H1 (cell line): Measurements from ENCODE around the gene HOMER1. TPM values are rescaled to one million over a fixed set of nuclear protein-coding genes. Genes with fewer than 3 reads are reported as not detected.
A peak's percentile ranks its signal among the peaks of the same experiment; 100 is the strongest.

Experiments
- CTCF ChIA-PET: fragments of 300-600 bp; sonication (Branson Sonifier 250); formaldehyde crosslinking; loops from one replicate; lab custom pipeline; 2021; ENCODE audit not compliant: partially characterized antibody; lab: Charles Lee
- POLR2A ChIA-PET: fragments of 300-600 bp; sonication (Branson Sonifier 250); formaldehyde crosslinking; loops from one replicate; lab custom pipeline; 2021; ENCODE audit warnings: inconsistent platforms; ENCODE audit not compliant: partially characterized antibody; lab: Charles Lee
- DNase-seq, 2 experiments: peaks; one replicate each; pipeline versions ENCODE4 v3.0.0 to v3.0.0-alpha.2; 2010 to 2022; ENCODE audit warnings: low spot score in 2 of 2, low read depth in 1 of 2, mixed read lengths in 1 of 2
- FAIRE-seq: peaks from 2 replicates; lab custom pipeline; 2011; peaks lifted over from hg19 to GRCh38; lab: Jason Lieb, UNC
- H2AFZ ChIP-seq: 2 replicates; pipeline ENCODE4 v1.8.1; 2012; ENCODE audit warnings: low read length, inconsistent platforms
- H2AK5ac ChIP-seq: 2 replicates; pipeline ENCODE4 v1.6.1; 2013; ENCODE audit warnings: low read depth, low read length
- H2BK120ac ChIP-seq: replicated peaks from 2 replicates; pipeline ENCODE3; 2013; ENCODE audit warnings: low read depth, low read length, inconsistent platforms
- H2BK12ac ChIP-seq: 2 replicates; pipeline ENCODE4 v1.6.1; 2013; ENCODE audit warnings: low read depth, low read length
- H2BK15ac ChIP-seq: 2 replicates; pipeline ENCODE4 v1.6.1; 2013; ENCODE audit warnings: low read length
- H2BK20ac ChIP-seq: 2 replicates; pipeline ENCODE4 v1.6.1; 2013; ENCODE audit warnings: low read length
- H2BK5ac ChIP-seq: 2 replicates; pipeline ENCODE4 v1.6.1; 2013; ENCODE audit warnings: low read depth, low read length
- H3K14ac ChIP-seq: 2 replicates; pipeline ENCODE4 v1.6.1; 2013; ENCODE audit warnings: inconsistent platforms; ENCODE audit not compliant: insufficient read length
- H3K18ac ChIP-seq: 2 replicates; pipeline ENCODE4 v1.6.1; 2013; ENCODE audit warnings: low read length; ENCODE audit errors: extremely low read depth
- H3K23ac ChIP-seq: 2 replicates; pipeline ENCODE4 v1.6.1; 2013; ENCODE audit warnings: inconsistent platforms; ENCODE audit not compliant: insufficient read length
- H3K23me2 ChIP-seq: 2 replicates; pipeline ENCODE4 v1.6.1; 2013; ENCODE audit warnings: low read depth, low read length
- H3K27ac ChIP-seq: 2 replicates; pipeline ENCODE4 v1.6.1; 2011; ENCODE audit warnings: low read depth, low read length, inconsistent platforms
- H3K27me3 ChIP-seq, 4 experiments: replicated peaks in 1 of 4; 1 replicate in 1 of 4; 2 replicates in 3 of 4; pipeline versions ENCODE4 v1.6.1 to v1.8.1; 2011 to 2013; ENCODE audit warnings: low read length in 3 of 4, mild to moderate bottlenecking in 3 of 4, inconsistent platforms in 2 of 4, mixed read lengths in 2 of 4, moderate library complexity in 1 of 4; ENCODE audit not compliant: control insufficient read depth in 3 of 4, insufficient read depth in 3 of 4; ENCODE audit errors: extremely low read depth in 1 of 4
- H3K36me3 ChIP-seq, 4 experiments: 2 replicates each; pipeline versions ENCODE4 v1.6.1 to v1.8.1; 2011 to 2013; ENCODE audit warnings: mild to moderate bottlenecking in 4 of 4, low read length in 3 of 4, moderate library complexity in 2 of 4, control low read depth in 1 of 4, inconsistent platforms in 1 of 4; ENCODE audit not compliant: insufficient read depth in 4 of 4, control insufficient read depth in 2 of 4
- H3K4ac ChIP-seq: replicated peaks from 2 replicates; pipeline ENCODE3; 2013; ENCODE audit warnings: low read length, low read depth, mixed read lengths, inconsistent platforms; ENCODE audit not compliant: insufficient read length
- H3K4me1 ChIP-seq, 4 experiments: replicated peaks in 1 of 4; 1 replicate in 1 of 4; 2 replicates in 3 of 4; pipeline versions ENCODE4 v1.6.1 to v1.8.1; 2011 to 2013; ENCODE audit warnings: low read length in 3 of 4, inconsistent platforms in 2 of 4, mixed read lengths in 1 of 4; ENCODE audit not compliant: insufficient read depth in 4 of 4, control insufficient read depth in 3 of 4
- H3K4me2 ChIP-seq, 2 experiments: 2 replicates each; pipeline versions ENCODE4 v1.6.1 to v1.8.1; 2011 to 2013; ENCODE audit warnings: low read depth in 2 of 2, low read length in 2 of 2, control low read depth in 1 of 2, inconsistent platforms in 1 of 2, mild to moderate bottlenecking in 1 of 2; ENCODE audit not compliant: insufficient read depth in 1 of 2
- H3K4me3 ChIP-seq, 4 experiments: fragments of 200-600, 300-600 bp in 1 of 4; sonication (generic), shearing (Covaris generic), sonication (Bioruptor Twin) in 1 of 4; 2 replicates each; pipeline versions ENCODE4 v1.5.1 to v1.8.1; 2011 to 2016; ENCODE audit warnings: low read length in 4 of 4, low read depth in 3 of 4, control low read depth in 2 of 4, inconsistent platforms in 2 of 4, mild to moderate bottlenecking in 2 of 4, mixed read lengths in 1 of 4, moderate library complexity in 1 of 4; ENCODE audit not compliant: insufficient read depth in 2 of 4; ENCODE audit errors: extremely low read depth in 1 of 4
- H3K56ac ChIP-seq: replicated peaks from 2 replicates; pipeline ENCODE3; 2013; ENCODE audit warnings: low read depth, mild to moderate bottlenecking, mixed read lengths, low read length, inconsistent platforms; ENCODE audit not compliant: insufficient read length
- H3K79me1 ChIP-seq: 2 replicates; pipeline ENCODE4 v1.6.1; 2013; ENCODE audit warnings: low read depth, low read length, control low read depth
- H3K79me2 ChIP-seq, 2 experiments: 2 replicates each; pipeline versions ENCODE4 v1.6.1 to v1.8.1; 2012 to 2013; ENCODE audit warnings: low read length in 2 of 2, mild to moderate bottlenecking in 2 of 2, inconsistent platforms in 1 of 2; ENCODE audit not compliant: insufficient read depth in 2 of 2, control insufficient read depth in 1 of 2
- H3K9ac ChIP-seq, 4 experiments: replicated peaks in 1 of 4; 1 replicate in 1 of 4; 2 replicates in 3 of 4; pipeline versions ENCODE4 v1.6.1 to v1.8.1; 2011 to 2013; ENCODE audit warnings: low read depth in 3 of 4, low read length in 3 of 4, control low read depth in 2 of 4, mild to moderate bottlenecking in 2 of 4, moderate library complexity in 2 of 4, inconsistent platforms in 1 of 4; ENCODE audit errors: extremely low read depth in 1 of 4
- H3K9me3 ChIP-seq, 2 experiments: 2 replicates each; pipeline versions ENCODE4 v1.6.1 to v1.8.1; 2012 to 2013; ENCODE audit warnings: mild to moderate bottlenecking in 2 of 2, moderate library complexity in 2 of 2, control low read depth in 1 of 2, inconsistent platforms in 1 of 2, low read depth in 1 of 2, low read length in 1 of 2, mixed read lengths in 1 of 2; ENCODE audit not compliant: insufficient read depth in 2 of 2
- H4K20me1 ChIP-seq, 2 experiments: replicated peaks in 1 of 2; 2 replicates each; pipeline versions ENCODE3 to v1.8.1; 2011 to 2013; ENCODE audit warnings: inconsistent platforms in 2 of 2, low read length in 2 of 2, mild to moderate bottlenecking in 1 of 2; ENCODE audit not compliant: insufficient read depth in 2 of 2, control insufficient read depth in 1 of 2
- H4K5ac ChIP-seq: 2 replicates; pipeline ENCODE4 v1.6.1; 2013; ENCODE audit warnings: low read length, low read depth, mixed read lengths, inconsistent platforms; ENCODE audit not compliant: insufficient read length
- H4K8ac ChIP-seq: 2 replicates; pipeline ENCODE4 v1.8.0; 2013; ENCODE audit warnings: mild to moderate bottlenecking, moderate library complexity, low read length, inconsistent platforms; ENCODE audit not compliant: insufficient read depth; ENCODE audit errors: extremely low read depth
- H4K91ac ChIP-seq: replicated peaks from 2 replicates; pipeline ENCODE3; 2013; ENCODE audit warnings: low read length, mixed read lengths, inconsistent platforms; ENCODE audit not compliant: insufficient read length
- HDAC6 ChIP-seq: IDR thresholded peaks from one replicate; pipeline ENCODE4 v1.7.1; 2012; ENCODE audit warnings: low read depth, mild to moderate bottlenecking, inconsistent platforms, low read length, moderate library complexity
- RAD21 ChIP-seq, 2 experiments: IDR thresholded peaks in 1 of 2; conservative IDR thresholded peaks in 1 of 2; 2 replicates each; pipeline ENCODE4 v1.6.1; 2011; ENCODE audit warnings: low read depth in 2 of 2, low read length in 2 of 2, improper control_type of control experiment in 1 of 2, inconsistent platforms in 1 of 2, mild to moderate bottlenecking in 1 of 2, moderate library complexity in 1 of 2
- YY1 ChIP-seq: IDR thresholded peaks from 2 replicates; pipeline ENCODE4 v1.6.1; 2011; ENCODE audit warnings: low read depth, mild to moderate bottlenecking, low read length
- WGBS, 2 experiments: shearing (Covaris generic) in 1 of 2; methylation state at CpG; one replicate each; pipeline versions ENCODE4 v1.1.6 to v1.1.7; 2013 to 2015; ENCODE audit warnings: low lambda C conversion rate in 2 of 2, mixed read lengths in 2 of 2, inconsistent platforms in 1 of 2, low coverage in 1 of 2, missing lambda C conversion rate in 1 of 2; ENCODE audit not compliant: insufficient replicate concordance in 2 of 2, insufficient coverage in 1 of 2, insufficient read length in 1 of 2; ENCODE audit errors: extremely low coverage in 1 of 2, missing lambda C conversion rate in 1 of 2; 5-methylcytosine and 5-hydroxymethylcytosine counted together
- polyA plus RNA-seq, 7 experiments: library from polyadenylated mRNA; depleted of rRNA in 3 of 7; stranded (reverse) in 5 of 7; unstranded in 2 of 7; fragments of >200 nt in 5 of 7; fragments of 200-250 nt in 2 of 7; gene quantifications; 1 replicate in 5 of 7; 2 replicates in 1 of 7; 4 replicates in 1 of 7; pipeline versions ENCODE4 v1.2.1 to v1.2.3, GENCODE V29; 2011 to 2013; ENCODE audit warnings: missing spikeins in 2 of 7, mixed read lengths in 2 of 7
- total RNA-seq: library from RNA; stranded (reverse); fragmentation: NEBNext Ultra II Directional; extraction: Animal tissue kit (Norgen Biotek cat#: 25700); gene quantifications from 2 replicates; pipeline ENCODE4 v1.2.1, GENCODE V29; 2021
- TF ChIP-seq, protein P1 (sequence below), 3 experiments: IDR thresholded peaks; 1 replicate in 2 of 3; 2 replicates in 1 of 3; pipeline versions ENCODE4 v1.5.1 to v1.6.1; 2011; ENCODE audit warnings: low read length in 3 of 3, mild to moderate bottlenecking in 3 of 3, inconsistent platforms in 2 of 3, low read depth in 1 of 3, moderate library complexity in 1 of 3; ENCODE audit not compliant: insufficient read depth in 1 of 3; ENCODE audit errors: control extremely low read depth in 1 of 3
- TF ChIP-seq, protein P2 (sequence below): IDR thresholded peaks from 2 replicates; pipeline ENCODE4 v1.6.1; 2011; ENCODE audit warnings: low read length, improper control_type of control experiment

HOMER1 gene
- total and polyA plus RNA-seq, 2 of the 8 experiments (the other 6 are each of a cell fraction or from before 2014, with no cell fraction given), result 6.4 to 57.9 TPM

DNA sequence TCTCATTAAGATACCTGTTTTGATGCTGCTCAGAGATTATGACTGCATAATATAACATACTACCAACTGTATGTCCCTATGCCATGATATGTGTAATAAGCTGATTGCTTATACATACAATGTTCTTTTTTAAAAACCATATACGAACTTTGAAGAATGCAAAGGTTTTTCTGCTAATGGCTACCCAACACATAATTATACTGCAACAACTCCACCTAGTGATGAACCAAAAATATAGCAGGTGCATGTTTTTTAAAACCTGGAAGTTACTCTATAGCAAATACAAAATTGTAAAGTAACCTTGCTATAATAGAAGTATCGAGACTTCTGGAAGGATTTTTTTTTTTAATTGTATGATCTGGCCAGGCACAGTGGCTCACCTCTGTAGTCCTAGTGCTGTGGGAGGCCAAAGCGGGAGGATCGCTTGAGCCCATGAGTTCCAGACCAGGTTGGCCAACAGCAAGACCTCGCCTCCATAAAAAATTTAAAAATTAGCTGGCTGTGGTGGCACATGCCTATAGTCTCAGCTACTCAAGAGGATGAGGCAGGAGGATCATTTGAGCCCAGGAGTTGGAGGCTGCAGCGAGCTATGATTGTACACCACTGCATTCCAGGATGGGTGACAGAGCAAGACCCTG, 49.1 kb downstream of the HOMER1 start:
- Histone ChIP-seq H4K8ac (no peak overlapping the region), H3K4ac (no peak overlapping the region), H3K9ac (no peak overlapping the region), H3K4me3 (no peak overlapping the region), H2BK12ac (no peak overlapping the region), H3K79me1 (peaks cover 2% of the 10 kb centered on the region; the same call in 1 of the 2 replicates), H4K5ac (no peak overlapping the region), H3K27me3 (no peaks in the 10 kb centered on the region), H3K79me2 (peaks cover 2 to 87% of the 10 kb centered on the region in 2 experiments), H3K9me3 (no peaks in the 10 kb centered on the region), H4K20me1 (no peaks in the 10 kb centered on the region), H3K27ac (no peak overlapping the region), H3K14ac (no peak overlapping the region), H3K36me3 (no peaks in the 10 kb centered on the region), H2BK15ac (no peak overlapping the region), H2BK20ac (no peak overlapping the region), H3K56ac (no peak overlapping the region), H2AFZ (no peak overlapping the region), H2BK5ac (no peak overlapping the region), H3K4me2 (no peak overlapping the region), H3K23ac (no peak overlapping the region), H3K23me2 (no peaks in the 10 kb centered on the region; the same call in 1 of the 2 replicates), H2AK5ac (no peak overlapping the region), H4K91ac (no peak overlapping the region), H2BK120ac (no peak overlapping the region), H3K4me1 (peaks cover 0 to 7% (median 2%) of the 10 kb centered on the region in 4 experiments; a peak in 4 of 7 replicates), H3K18ac (no peak overlapping the region)
- WGBS, 2 experiments, result 90% methylated on average over 6 of the region's 6 CpGs; no CpG with 5 or more reads in 1 of the 2 experiments
- DNase-seq (no peak), FAIRE-seq (peak; percentile 84)
- ChIA-PET CTCF (interaction anchor here (0.6 to 4.1 kb wide), 34 partner anchors 8 to 489 kb away, joined by 3 to 18 read pairs (median 4); partner anchors contain the start of gene JMY), POLR2A (interaction anchor here (0.9 kb wide), 1 partner anchor 10 kb away, joined by 3 read pairs; no protein-coding TSS in a partner anchor)
- TF ChIP-seq RAD21 (IDR thresholded peaks at IDR 0.05 in 1 of 2, conservative IDR thresholded peaks at IDR 0.05 in 1 of 2; ENCODE audit: low read depth in 2 of 2, low read length in 2 of 2) (peak; percentile 67 to 71), HDAC6 (no peak), YY1 (peak; percentile 22; the same call in 1 of the 2 replicates)
- TF ChIP-seq, protein P1, sequence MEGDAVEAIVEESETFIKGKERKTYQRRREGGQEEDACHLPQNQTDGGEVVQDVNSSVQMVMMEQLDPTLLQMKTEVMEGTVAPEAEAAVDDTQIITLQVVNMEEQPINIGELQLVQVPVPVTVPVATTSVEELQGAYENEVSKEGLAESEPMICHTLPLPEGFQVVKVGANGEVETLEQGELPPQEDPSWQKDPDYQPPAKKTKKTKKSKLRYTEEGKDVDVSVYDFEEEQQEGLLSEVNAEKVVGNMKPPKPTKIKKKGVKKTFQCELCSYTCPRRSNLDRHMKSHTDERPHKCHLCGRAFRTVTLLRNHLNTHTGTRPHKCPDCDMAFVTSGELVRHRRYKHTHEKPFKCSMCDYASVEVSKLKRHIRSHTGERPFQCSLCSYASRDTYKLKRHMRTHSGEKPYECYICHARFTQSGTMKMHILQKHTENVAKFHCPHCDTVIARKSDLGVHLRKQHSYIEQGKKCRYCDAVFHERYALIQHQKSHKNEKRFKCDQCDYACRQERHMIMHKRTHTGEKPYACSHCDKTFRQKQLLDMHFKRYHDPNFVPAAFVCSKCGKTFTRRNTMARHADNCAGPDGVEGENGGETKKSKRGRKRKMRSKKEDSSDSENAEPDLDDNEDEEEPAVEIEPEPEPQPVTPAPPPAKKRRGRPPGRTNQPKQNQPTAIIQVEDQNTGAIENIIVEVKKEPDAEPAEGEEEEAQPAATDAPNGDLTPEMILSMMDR (IDR thresholded peaks at IDR 0.05; ENCODE audit: control extremely low read depth in 1 of 3, insufficient read depth in 1 of 3, low read depth in 1 of 3, low read length in 3 of 3), result peak in 2 of 3 experiments; percentile 29 to 50; a peak in 2 of 4 replicates
- TF ChIP-seq, protein P2, sequence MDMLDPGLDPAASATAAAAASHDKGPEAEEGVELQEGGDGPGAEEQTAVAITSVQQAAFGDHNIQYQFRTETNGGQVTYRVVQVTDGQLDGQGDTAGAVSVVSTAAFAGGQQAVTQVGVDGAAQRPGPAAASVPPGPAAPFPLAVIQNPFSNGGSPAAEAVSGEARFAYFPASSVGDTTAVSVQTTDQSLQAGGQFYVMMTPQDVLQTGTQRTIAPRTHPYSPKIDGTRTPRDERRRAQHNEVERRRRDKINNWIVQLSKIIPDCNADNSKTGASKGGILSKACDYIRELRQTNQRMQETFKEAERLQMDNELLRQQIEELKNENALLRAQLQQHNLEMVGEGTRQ, result no peak
